DMS 273 (cell line): ENCODE data around the gene PABPN1.
A peak's percentile ranks its signal among the peaks of the same experiment; 100 is the strongest.

ENCODE experiments used
- DNase-seq: peaks from one replicate; lab custom pipeline; 2025; ENCODE audit not compliant: unreplicated experiment; lab: John Stamatoyannopoulos, UW

PABPN1 gene

GRCh38 chr14:23358042-23358441 lies 36.8 kb downstream of the PABPN1 start:
- DNase-seq: no peak

GRCh38 chr14:23358553-23359166 lies 37.4 kb downstream of the PABPN1 start:
- no peak for DNase-seq

- DNase-seq: no peak
Observed at GRCh38 chr14:23359167-23359626, 37.9 kb downstream of the PABPN1 start.

GRCh38 chr14:23359722-23360447 lies 38.6 kb downstream of the PABPN1 start:
- DNase-seq: no peak

- DNase-seq: no peak
Observed at GRCh38 chr14:23360496-23360895, 39.2 kb downstream of the PABPN1 start.

- DNase-seq: no peak
Observed at GRCh38 chr14:23361320-23361719, 40.1 kb downstream of the PABPN1 start.

GRCh38 chr14:23361763-23362162 lies 40.5 kb downstream of the PABPN1 start:
- no peak for DNase-seq

- DNase-seq: peak; percentile 36
Observed at GRCh38 chr14:23362200-23362599, 40.9 kb downstream of the PABPN1 start.

GRCh38 chr14:23364164-23365035 lies 43.1 kb downstream of the PABPN1 start:
- DNase-seq: no peak

GRCh38 chr14:23365036-23365731 lies 43.9 kb downstream of the PABPN1 start, which contains the start of gene EFS:
TSS of gene EFS (minus strand) at chr14:23365172. CDS start at chr14:23365025, 147 bp downstream.
- DNase-seq: no peak

GRCh38 chr14:23365732-23366425 lies 44.6 kb downstream of the PABPN1 start:
- peak; percentile 84 for DNase-seq

- peak; percentile 84 for DNase-seq
Observed at GRCh38 chr14:23366426-23366921, 45.2 kb downstream of the PABPN1 start.

GRCh38 chr14:23370221-23370620 lies 49.0 kb downstream of the PABPN1 start:
- DNase-seq: no peak

GRCh38 chr14:23371865-23372264 lies 50.6 kb downstream of the PABPN1 start:
- DNase-seq: no peak

GRCh38 chr14:23372509-23372908 lies 51.3 kb downstream of the PABPN1 start, which contains the start of gene IL25:
TSS of gene IL25 (plus strand) at chr14:23372809.
- DNase-seq: no peak

GRCh38 chr14:23373041-23373440 lies 51.8 kb downstream of the PABPN1 start:
- DNase-seq: no peak
